Breast epithelium (tissue), 3 donors: ENCODE results near the gene PTPRN2.
"Not testable (repeated sequence)": the region's sequence is repeated elsewhere in the genome, so short reads cannot be mapped to it uniquely, and the experiment has no call there.

Source experiments
- POLR2A ChIP-seq: fragments of 450-650 bp; IDR thresholded peaks from one replicate; pipeline ENCODE4 v1.6.1; 2016; ENCODE audit warnings: antibody characterized with exemption, mild to moderate bottlenecking, moderate library complexity
- TF ChIP-seq, protein P1 (sequence below), 3 donors: fragments of 450-650 bp; IDR thresholded peaks; one replicate each; pipeline ENCODE4 v1.5.1; 2016 to 2017; ENCODE audit warnings: antibody characterized with exemption in 3 of 3, mild to moderate bottlenecking in 3 of 3, moderate library complexity in 3 of 3

DNA sequence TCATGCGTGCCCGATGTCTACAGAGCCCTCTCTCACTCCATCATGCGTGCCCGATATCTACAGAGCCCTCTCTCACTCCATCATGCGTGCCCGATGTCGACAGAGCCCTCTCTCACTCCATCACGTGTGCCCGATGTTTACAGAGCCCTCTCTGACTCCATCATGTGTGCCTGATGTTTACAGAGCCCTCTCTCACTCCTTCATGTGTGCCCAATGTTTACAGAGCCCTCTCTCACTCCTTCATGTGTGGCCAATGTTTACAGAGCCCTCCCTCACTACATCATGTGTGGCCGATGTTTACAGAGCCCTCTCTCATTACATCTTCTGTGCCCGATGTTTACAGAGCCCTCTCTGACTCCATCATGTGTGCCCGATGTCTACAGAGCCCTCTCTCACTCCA, 740.9 kb downstream of the PTPRN2 start:
- TF ChIP-seq POLR2A: not testable (repeated sequence)
- TF ChIP-seq, protein P1, sequence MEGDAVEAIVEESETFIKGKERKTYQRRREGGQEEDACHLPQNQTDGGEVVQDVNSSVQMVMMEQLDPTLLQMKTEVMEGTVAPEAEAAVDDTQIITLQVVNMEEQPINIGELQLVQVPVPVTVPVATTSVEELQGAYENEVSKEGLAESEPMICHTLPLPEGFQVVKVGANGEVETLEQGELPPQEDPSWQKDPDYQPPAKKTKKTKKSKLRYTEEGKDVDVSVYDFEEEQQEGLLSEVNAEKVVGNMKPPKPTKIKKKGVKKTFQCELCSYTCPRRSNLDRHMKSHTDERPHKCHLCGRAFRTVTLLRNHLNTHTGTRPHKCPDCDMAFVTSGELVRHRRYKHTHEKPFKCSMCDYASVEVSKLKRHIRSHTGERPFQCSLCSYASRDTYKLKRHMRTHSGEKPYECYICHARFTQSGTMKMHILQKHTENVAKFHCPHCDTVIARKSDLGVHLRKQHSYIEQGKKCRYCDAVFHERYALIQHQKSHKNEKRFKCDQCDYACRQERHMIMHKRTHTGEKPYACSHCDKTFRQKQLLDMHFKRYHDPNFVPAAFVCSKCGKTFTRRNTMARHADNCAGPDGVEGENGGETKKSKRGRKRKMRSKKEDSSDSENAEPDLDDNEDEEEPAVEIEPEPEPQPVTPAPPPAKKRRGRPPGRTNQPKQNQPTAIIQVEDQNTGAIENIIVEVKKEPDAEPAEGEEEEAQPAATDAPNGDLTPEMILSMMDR (IDR thresholded peaks at IDR 0.05): not testable (repeated sequence)
